NK-92 (cell line): ENCODE measurements around the gene ANOS1.

Experiments
- DNase-seq: peaks from one replicate; lab custom pipeline; 2025; ENCODE audit not compliant: unreplicated experiment; lab: John Stamatoyannopoulos, UW

ANOS1 gene

GRCh38 chrX:8720136-8720535 is 11.8 kb downstream of the ANOS1 start:
- DNase-seq: no peak

GRCh38 chrX:8717354-8717753 is 14.6 kb downstream of the ANOS1 start:
- DNase-seq: no peak

GRCh38 chrX:8714164-8714563 is 17.8 kb downstream of the ANOS1 start:
- no peak for DNase-seq

- no peak for DNase-seq
Observed at GRCh38 chrX:8711401-8711800, 20.5 kb downstream of the ANOS1 start.

- no peak for DNase-seq
Observed at GRCh38 chrX:8704184-8704583, 27.8 kb downstream of the ANOS1 start.

GRCh38 chrX:8692871-8693270 is 39.1 kb downstream of the ANOS1 start:
- DNase-seq: no peak

- no peak for DNase-seq
Observed at GRCh38 chrX:8689473-8689872, 42.5 kb downstream of the ANOS1 start.

- no peak for DNase-seq
Observed at GRCh38 chrX:8688776-8689175, 43.2 kb downstream of the ANOS1 start.

GRCh38 chrX:8684201-8684965 is 47.6 kb downstream of the ANOS1 start:
- no peak for DNase-seq

- no peak for DNase-seq
Observed at GRCh38 chrX:8683687-8684086, 48.2 kb downstream of the ANOS1 start.

GRCh38 chrX:8679550-8679949 is 52.4 kb downstream of the ANOS1 start:
- no peak for DNase-seq

GRCh38 chrX:8675006-8675630 is 56.8 kb downstream of the ANOS1 start:
- no peak for DNase-seq

GRCh38 chrX:8673201-8673600 is 58.7 kb downstream of the ANOS1 start:
- no peak for DNase-seq

- no peak for DNase-seq
Observed at GRCh38 chrX:8672176-8672575, 59.8 kb downstream of the ANOS1 start.

GRCh38 chrX:8668813-8669212 is 63.1 kb downstream of the ANOS1 start:
- DNase-seq: no peak

- no peak for DNase-seq
Observed at GRCh38 chrX:8663325-8663724, 68.6 kb downstream of the ANOS1 start.

- DNase-seq: no peak
Observed at GRCh38 chrX:8657883-8658282, 74.1 kb downstream of the ANOS1 start.

- no peak for DNase-seq
Observed at GRCh38 chrX:8653956-8654355, 78.0 kb downstream of the ANOS1 start.

GRCh38 chrX:8649969-8650368 is 82.0 kb downstream of the ANOS1 start:
- no peak for DNase-seq

GRCh38 chrX:8647176-8647575 is 84.8 kb downstream of the ANOS1 start:
- DNase-seq: no peak

- no peak for DNase-seq
Observed at GRCh38 chrX:8639949-8640475, 91.9 kb downstream of the ANOS1 start.

- no peak for DNase-seq
Observed at GRCh38 chrX:8636497-8636896, 95.4 kb downstream of the ANOS1 start.

GRCh38 chrX:8635812-8636211 is 96.1 kb downstream of the ANOS1 start:
- DNase-seq: no peak
